Measurements from ENCODE around the gene SASH1. TPM values are rescaled to one million over a fixed set of nuclear protein-coding genes. Genes with fewer than 3 reads are reported as not detected.

SASH1 gene
- total RNA-seq, 1 experiment from 2014 or later: 33.2 TPM

DNA sequence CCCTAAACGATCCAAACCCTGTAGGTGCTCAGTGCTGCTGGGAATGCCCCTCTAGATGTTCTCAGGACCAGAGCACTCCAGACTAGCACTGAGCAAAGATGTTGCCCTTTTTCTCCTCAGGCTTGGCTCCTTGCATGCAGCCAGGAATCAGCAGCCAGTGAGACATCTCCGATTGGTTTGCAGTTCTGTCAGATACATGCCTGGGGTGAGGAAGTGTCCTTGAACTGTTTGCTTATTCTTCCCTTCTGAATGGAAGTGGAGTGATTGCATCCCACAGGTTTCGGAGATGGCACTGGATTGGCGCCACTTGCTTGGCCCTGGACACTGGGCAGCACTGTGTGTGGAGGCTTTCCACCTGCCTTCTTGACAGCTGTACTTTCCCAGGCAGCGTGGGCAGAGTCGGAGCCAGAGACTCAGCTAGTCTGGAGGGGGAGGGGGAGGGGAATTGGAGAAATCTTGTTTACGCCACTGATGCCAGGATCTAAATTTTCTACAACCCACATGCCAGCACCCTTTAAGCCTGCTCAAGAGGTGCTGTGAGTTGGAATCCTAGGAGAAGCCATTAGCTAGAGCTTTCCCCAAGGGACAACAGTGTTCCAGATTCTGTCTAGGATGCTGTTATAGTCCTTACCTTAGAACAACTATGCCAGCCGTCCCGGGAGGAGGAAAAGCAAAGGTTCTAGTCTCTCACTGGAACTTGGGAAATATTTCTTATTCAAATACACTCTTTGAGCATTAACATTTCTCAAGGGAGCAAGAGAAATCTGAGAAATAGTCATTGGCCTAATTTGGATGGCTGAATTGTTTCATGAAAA lies 49.2 kb upstream of the SASH1 start:
- no peaks in the 10 kb centered on the region for H3K79me1 ChIP-seq (ENCODE audit: insufficient read depth, low read depth, low read length, poor library complexity, severe bottlenecking)
- H3K14ac ChIP-seq (ENCODE audit: insufficient read depth, low read length): no peak overlapping the region
- Mint-ChIP-seq H3K4me3 (no peak overlapping the region), H3K4me1 (peaks cover 10 to 12% of the 10 kb centered on the region in 2 experiments), H3K36me3 (ENCODE audit: insufficient read depth in 1 of 3, low read depth in 3 of 3) (no peaks in the 10 kb centered on the region), H3K27ac (peak overlapping the region in 1 of 3 experiments; percentile 48; a peak in 2 of 7 replicates), H3K9me3 (no peaks in the 10 kb centered on the region), H3K27me3 (ENCODE audit: low read depth) (no peaks in the 10 kb centered on the region; the same call in 1 of the 2 replicates)
- H2BK120ac ChIP-seq (ENCODE audit: low read depth, low read length, poor library complexity, severe bottlenecking): no peak overlapping the region
- H3K4ac ChIP-seq (ENCODE audit: low read depth, low read length): no peak overlapping the region
- no peak overlapping the region for H3K4me2 ChIP-seq (ENCODE audit: insufficient read depth, insufficient read length, low read length)
- no peaks in the 10 kb centered on the region for H3K23me2 ChIP-seq (ENCODE audit: insufficient read length, low read depth, low read length, poor library complexity, severe bottlenecking)
- no peak overlapping the region for H2BK12ac ChIP-seq (ENCODE audit: insufficient read length, low read depth, low read length)
- TF ChIP-seq, protein P1, sequence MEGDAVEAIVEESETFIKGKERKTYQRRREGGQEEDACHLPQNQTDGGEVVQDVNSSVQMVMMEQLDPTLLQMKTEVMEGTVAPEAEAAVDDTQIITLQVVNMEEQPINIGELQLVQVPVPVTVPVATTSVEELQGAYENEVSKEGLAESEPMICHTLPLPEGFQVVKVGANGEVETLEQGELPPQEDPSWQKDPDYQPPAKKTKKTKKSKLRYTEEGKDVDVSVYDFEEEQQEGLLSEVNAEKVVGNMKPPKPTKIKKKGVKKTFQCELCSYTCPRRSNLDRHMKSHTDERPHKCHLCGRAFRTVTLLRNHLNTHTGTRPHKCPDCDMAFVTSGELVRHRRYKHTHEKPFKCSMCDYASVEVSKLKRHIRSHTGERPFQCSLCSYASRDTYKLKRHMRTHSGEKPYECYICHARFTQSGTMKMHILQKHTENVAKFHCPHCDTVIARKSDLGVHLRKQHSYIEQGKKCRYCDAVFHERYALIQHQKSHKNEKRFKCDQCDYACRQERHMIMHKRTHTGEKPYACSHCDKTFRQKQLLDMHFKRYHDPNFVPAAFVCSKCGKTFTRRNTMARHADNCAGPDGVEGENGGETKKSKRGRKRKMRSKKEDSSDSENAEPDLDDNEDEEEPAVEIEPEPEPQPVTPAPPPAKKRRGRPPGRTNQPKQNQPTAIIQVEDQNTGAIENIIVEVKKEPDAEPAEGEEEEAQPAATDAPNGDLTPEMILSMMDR (conservative IDR thresholded peaks at IDR 0.05): no peak
- no peak overlapping the region for H2AK5ac ChIP-seq (ENCODE audit: insufficient read length, low read length)
- no CpG with 5 or more reads among the region's 9 CpGs for WGBS (ENCODE audit: extremely low coverage, insufficient read length, low lambda C conversion rate)
- no peaks in the 10 kb centered on the region for H3K79me2 ChIP-seq (ENCODE audit: insufficient read depth, low read length)
- H3K4me1 ChIP-seq (ENCODE audit: insufficient read depth, low read length): no peaks in the 10 kb centered on the region
- H3K18ac ChIP-seq (ENCODE audit: insufficient read length, low read depth, low read length): no peak overlapping the region
- no peak overlapping the region for H3K9ac ChIP-seq (ENCODE audit: extremely low read depth, insufficient read length, low read length)
- no peaks in the 10 kb centered on the region for H3K27me3 ChIP-seq (ENCODE audit: insufficient read depth, low read length)
- H3K23ac ChIP-seq (ENCODE audit: insufficient read length, low read depth, low read length): no peak overlapping the region
- no peak overlapping the region for H4K8ac ChIP-seq (replicated peaks; ENCODE audit: insufficient read length, low read depth, low read length)
- H3T11ph ChIP-seq (ENCODE audit: low read length): no peak overlapping the region
- H3K9me3 ChIP-seq (ENCODE audit: control insufficient read depth, low read depth, low read length): no peaks in the 10 kb centered on the region
- no peak overlapping the region for H3K56ac ChIP-seq (ENCODE audit: insufficient read length, low read depth, low read length)
- no peak overlapping the region for H4K91ac ChIP-seq (ENCODE audit: insufficient read length, low read depth, low read length)
- H2BK5ac ChIP-seq (ENCODE audit: insufficient read length, low read length): no peak overlapping the region
- H2BK20ac ChIP-seq (ENCODE audit: low read depth, low read length, poor library complexity, severe bottlenecking): no peak overlapping the region
- no peak overlapping the region for H3K27ac ChIP-seq (ENCODE audit: insufficient read length, low read depth, low read length)
- no peaks in the 10 kb centered on the region for H4K20me1 ChIP-seq (ENCODE audit: control insufficient read depth, insufficient read depth, insufficient read length)
- no peak overlapping the region for H4K5ac ChIP-seq (ENCODE audit: insufficient read length, low read depth, low read length)
- no peak for DNase-seq
- H2BK15ac ChIP-seq (ENCODE audit: low read depth, low read length): no peak overlapping the region
- H2AFZ ChIP-seq (ENCODE audit: low read length): no peak overlapping the region
